ENCODE data around the gene FAM193B. TPM values are rescaled to one million over a fixed set of nuclear protein-coding genes. Genes with fewer than 3 reads are reported as not detected.
A peak's percentile ranks its signal among the peaks of the same experiment; 100 is the strongest.

FAM193B gene
- total and polyA plus RNA-seq, 2 of the 13 experiments (the other 11 are each of a cell fraction or from before 2014, with no cell fraction given): 21.2 to 40.9 TPM

- TF ChIP-seq, protein P1, sequence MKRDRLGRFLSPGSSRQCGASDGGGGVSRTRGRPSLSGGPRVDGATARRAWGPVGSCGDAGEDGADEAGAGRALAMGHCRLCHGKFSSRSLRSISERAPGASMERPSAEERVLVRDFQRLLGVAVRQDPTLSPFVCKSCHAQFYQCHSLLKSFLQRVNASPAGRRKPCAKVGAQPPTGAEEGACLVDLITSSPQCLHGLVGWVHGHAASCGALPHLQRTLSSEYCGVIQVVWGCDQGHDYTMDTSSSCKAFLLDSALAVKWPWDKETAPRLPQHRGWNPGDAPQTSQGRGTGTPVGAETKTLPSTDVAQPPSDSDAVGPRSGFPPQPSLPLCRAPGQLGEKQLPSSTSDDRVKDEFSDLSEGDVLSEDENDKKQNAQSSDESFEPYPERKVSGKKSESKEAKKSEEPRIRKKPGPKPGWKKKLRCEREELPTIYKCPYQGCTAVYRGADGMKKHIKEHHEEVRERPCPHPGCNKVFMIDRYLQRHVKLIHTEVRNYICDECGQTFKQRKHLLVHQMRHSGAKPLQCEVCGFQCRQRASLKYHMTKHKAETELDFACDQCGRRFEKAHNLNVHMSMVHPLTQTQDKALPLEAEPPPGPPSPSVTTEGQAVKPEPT (CRISPR knock-in tag; IDR thresholded peaks at IDR 0.05; ENCODE audit: low read depth): no peak
- TF ChIP-seq GFI1 (CRISPR knock-in tag; IDR thresholded peaks at IDR 0.05; ENCODE audit: borderline replicate concordance) (no peak), NR2F6 (IDR thresholded peaks at IDR 0.05) (no peak), NR2F6 (CRISPR knock-in tag; IDR thresholded peaks at IDR 0.05) (peak; percentile 10; the same call in 1 of the 2 replicates), NFKB2 (CRISPR knock-in tag; IDR thresholded peaks at IDR 0.05; ENCODE audit: borderline replicate concordance) (no peak), HNF4A (CRISPR knock-in tag; IDR thresholded peaks at IDR 0.05) (no peak), ZNF878 (CRISPR knock-in tag; IDR thresholded peaks at IDR 0.05) (no peak), KIAA2018 (CRISPR knock-in tag; IDR thresholded peaks at IDR 0.05; ENCODE audit: borderline replicate concordance) (no peak), ZNF136 (CRISPR knock-in tag; IDR thresholded peaks at IDR 0.05; ENCODE audit: low read depth) (no peak), FOXK1 (CRISPR knock-in tag; IDR thresholded peaks at IDR 0.05; ENCODE audit: borderline replicate concordance, low read depth) (no peak), WIZ (CRISPR knock-in tag; IDR thresholded peaks at IDR 0.05) (no peak)
- TF ChIP-seq, protein P2, sequence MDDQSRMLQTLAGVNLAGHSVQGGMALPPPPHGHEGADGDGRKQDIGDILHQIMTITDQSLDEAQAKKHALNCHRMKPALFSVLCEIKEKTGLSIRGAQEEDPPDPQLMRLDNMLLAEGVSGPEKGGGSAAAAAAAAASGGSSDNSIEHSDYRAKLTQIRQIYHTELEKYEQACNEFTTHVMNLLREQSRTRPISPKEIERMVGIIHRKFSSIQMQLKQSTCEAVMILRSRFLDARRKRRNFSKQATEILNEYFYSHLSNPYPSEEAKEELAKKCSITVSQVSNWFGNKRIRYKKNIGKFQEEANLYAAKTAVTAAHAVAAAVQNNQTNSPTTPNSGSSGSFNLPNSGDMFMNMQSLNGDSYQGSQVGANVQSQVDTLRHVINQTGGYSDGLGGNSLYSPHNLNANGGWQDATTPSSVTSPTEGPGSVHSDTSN (CRISPR knock-in tag; IDR thresholded peaks at IDR 0.05; ENCODE audit: borderline replicate concordance): 0 out of 2 replicates have a peak, but pooled peaks have one; percentile 32
- TF ChIP-seq, protein P3, sequence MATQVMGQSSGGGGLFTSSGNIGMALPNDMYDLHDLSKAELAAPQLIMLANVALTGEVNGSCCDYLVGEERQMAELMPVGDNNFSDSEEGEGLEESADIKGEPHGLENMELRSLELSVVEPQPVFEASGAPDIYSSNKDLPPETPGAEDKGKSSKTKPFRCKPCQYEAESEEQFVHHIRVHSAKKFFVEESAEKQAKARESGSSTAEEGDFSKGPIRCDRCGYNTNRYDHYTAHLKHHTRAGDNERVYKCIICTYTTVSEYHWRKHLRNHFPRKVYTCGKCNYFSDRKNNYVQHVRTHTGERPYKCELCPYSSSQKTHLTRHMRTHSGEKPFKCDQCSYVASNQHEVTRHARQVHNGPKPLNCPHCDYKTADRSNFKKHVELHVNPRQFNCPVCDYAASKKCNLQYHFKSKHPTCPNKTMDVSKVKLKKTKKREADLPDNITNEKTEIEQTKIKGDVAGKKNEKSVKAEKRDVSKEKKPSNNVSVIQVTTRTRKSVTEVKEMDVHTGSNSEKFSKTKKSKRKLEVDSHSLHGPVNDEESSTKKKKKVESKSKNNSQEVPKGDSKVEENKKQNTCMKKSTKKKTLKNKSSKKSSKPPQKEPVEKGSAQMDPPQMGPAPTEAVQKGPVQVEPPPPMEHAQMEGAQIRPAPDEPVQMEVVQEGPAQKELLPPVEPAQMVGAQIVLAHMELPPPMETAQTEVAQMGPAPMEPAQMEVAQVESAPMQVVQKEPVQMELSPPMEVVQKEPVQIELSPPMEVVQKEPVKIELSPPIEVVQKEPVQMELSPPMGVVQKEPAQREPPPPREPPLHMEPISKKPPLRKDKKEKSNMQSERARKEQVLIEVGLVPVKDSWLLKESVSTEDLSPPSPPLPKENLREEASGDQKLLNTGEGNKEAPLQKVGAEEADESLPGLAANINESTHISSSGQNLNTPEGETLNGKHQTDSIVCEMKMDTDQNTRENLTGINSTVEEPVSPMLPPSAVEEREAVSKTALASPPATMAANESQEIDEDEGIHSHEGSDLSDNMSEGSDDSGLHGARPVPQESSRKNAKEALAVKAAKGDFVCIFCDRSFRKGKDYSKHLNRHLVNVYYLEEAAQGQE (IDR thresholded peaks at IDR 0.05; ENCODE audit: borderline replicate concordance in 1 of 2, low read depth in 1 of 2, low read length in 2 of 2): no peak; a peak in 1 of 4 replicates
These were observed 56.9 kb downstream of the FAM193B start, which contains the start of gene PDLIM7 (continued) for GRCh38 chr5:177497292-177498012.
